Activated CD4-positive, alpha-beta T cell treated with anti-CD3 and anti-CD28 coated beads, Interleukin-10, Interleukin-2, amounts not matched to agents 100 ng/mL and 50 ng/mL, durations not matched to agents 16 hours and 8 hours (primary cell): ENCODE measurements around the gene C5orf58.
A peak's percentile ranks its signal among the peaks of the same experiment; 100 is the strongest.
"Not testable (repeated sequence)": the region's sequence is repeated elsewhere in the genome, so short reads cannot be mapped to it uniquely, and the experiment has no call there.

ENCODE experiments used
- DNase-seq: peaks from one replicate; pipeline ENCODE4 v3.0.0-alpha.2; 2020

C5orf58 gene

GRCh38 chr5:170225326-170226128, 7.3 kb upstream of the C5orf58 start:
- DNase-seq: peak; percentile 77

DNA sequence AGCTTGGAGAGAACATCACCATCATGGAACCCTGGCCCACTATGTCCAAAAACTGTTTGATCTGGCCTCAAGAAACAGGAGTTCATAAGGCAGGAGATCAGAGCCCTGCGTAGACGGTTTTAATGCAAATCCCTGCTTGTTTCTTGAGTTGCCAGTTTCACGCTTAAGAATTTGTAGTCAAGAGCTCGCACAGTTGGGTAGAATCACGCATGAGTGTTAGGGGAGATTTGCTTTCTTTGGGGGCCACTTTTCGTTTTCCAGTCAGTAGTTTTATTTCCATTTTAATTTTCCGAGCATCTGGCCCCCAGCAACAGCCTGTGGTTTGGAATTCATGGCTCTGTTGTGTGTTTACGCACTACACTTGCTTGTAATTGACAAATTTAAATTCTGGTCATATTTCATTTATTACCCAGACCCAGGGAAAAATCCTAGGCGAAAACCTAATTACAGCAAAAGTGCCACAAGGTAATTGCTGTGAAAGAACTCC, 6.6 kb upstream of the C5orf58 start:
- DNase-seq: no peak

DNA sequence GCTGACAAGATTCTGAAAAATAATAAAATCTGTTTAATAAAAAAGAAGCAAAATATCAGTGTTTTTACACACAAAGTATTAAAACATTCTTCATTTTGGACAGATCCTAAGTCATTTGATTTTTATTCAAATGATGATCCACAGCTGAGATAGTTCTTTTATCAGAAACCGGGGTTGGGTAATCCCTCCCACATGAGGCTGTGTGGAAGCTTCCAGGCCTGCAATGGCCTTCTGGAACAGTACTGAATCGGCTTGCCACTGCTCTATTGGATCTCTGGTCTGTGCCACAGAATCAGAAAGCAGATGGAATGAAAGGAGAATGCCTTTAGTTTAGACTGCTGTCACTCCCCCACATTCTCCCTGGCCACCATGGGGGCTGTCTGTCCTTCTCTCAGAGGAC, 6.1 kb upstream of the C5orf58 start:
- no peak for DNase-seq

DNA sequence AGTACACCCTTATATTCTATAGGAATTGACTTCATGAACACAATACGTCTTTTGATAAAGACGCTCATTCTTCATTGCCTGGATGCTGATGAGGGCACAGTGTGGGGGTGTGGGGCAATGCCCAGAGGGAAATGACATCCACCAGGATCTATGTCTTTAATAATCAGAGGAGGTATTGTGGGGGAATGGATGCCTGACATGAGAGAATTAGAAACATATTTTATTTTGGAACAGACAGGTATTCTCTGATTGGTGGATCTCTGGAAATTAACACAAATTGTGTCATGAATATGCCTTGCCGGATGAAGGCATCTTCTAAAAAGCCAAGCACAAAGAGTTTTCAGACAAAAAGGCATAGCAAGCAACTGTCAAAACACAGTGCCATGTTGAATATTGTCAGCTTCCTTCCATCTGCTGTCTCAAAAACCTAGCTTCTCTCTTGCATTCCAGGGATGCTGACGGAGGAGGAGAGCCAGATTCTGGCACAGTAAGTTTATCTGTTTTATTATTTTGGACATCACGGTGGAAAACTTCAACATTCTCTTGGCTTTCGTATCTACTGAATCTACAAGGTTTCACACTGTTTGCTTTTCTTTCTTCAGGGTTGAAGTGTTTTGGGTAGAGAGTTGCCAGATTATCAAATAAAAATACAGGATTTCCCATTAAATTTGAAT, 3.9 kb upstream of the C5orf58 start:
- no peak for DNase-seq

DNA sequence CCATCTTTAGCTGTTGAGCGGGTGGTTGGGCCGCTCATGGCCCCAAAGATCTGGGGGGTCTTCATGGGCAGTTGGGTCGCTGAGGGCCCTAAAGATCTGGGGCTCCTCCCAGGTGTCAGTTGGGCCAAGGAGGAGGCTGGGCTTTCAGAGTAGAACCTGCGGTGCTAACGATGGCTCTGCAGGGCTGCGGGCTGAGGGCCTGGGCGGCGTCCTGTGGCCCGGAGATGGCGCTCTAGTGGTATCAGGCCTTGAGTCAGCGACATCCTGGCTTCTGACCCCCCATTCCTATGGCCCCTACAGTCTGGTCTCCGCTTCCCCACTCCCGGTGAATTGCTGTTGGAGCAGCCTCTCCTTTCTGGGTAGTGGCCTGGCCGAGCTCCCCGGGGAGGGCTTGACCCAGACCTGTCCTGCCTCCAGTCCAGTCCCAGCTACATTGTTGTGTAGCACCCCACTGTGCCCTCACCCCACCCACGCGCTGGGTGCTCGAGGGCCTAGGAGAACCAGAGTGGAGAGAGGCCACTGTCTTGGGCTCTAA, 640 bp downstream of the C5orf58 start:
- DNase-seq: no peak

- no peak for DNase-seq
Measured at GRCh38 chr5:170235876-170236864, 3.4 kb downstream of the C5orf58 start.

DNA sequence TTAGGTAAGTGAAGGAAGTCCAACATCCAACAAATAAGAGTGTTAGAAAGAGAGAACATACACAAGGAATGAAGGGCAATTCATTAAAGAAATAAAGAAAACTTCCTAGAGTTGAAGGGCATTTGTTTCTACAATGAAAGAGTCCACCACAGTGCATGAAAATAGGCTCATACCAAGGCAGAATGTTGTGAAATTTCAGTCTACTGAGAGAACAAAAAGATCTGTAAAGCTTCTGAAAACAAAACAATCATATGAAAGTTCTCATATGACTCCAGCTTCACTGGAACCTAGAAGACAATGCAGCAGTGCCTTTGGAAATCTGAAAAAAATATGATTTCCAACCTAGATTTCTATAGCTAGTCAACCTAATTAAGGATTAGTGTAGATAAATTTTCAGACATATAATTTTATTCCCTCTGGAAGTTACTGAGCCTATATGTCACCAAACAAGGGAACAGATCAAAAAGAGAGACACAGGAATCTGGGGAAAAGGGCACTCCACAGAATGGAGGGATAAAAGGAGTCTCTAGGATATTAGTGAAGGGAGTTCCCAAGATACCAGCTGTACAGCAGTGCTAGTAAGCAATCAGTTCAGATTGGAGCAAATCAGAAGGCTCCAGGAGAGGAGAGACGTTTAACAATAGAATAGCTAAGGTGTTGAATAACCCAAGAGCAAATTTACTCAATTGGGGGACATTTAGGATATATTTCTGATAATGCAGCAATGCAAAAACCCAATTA, 5.8 kb downstream of the C5orf58 start:
- no peak for DNase-seq

DNA sequence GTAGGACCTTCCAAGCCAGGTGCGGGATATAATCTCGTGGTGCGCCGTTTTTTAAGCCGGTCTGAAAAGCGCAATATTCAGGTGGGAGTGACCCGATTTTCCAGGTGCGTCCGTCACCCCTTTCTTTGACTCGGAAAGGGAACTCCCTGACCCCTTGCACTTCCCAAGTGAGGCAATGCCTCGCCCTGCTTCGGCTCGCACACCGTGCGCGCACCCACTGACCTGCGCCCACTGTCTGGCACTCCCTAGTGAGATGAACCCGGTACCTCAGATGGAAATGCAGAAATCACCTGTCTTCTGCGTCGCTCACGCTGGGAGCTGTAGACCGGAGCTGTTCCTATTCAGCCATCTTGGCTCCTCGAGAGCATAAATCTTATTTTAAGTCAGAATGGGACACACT, 12.7 kb downstream of the C5orf58 start:
- not testable (repeated sequence) for DNase-seq

GRCh38 chr5:170246126-170246870, 13.5 kb downstream of the C5orf58 start:
- DNase-seq: no peak

DNA sequence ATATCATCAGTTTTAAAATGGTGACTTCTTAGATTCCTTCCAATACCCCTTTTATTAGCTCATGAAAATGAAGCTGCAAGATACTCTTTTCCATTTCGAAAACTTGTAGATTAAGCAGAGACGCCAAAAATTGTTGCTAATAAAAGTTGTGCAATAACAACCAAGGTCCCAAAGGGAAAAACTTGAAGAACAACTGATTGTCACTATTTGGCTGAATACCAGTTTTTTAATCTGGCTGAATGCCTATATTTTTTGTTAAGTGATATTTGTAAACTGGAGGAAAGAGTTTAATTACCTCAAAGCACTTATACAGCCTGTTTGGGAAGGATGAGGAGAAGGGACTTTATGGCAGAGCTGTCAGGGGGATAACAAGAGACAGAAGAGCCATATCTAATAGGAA, 14.6 kb downstream of the C5orf58 start:
- no peak for DNase-seq

- no peak for DNase-seq
Measured at GRCh38 chr5:170248172-170248930, 15.6 kb downstream of the C5orf58 start.

DNA sequence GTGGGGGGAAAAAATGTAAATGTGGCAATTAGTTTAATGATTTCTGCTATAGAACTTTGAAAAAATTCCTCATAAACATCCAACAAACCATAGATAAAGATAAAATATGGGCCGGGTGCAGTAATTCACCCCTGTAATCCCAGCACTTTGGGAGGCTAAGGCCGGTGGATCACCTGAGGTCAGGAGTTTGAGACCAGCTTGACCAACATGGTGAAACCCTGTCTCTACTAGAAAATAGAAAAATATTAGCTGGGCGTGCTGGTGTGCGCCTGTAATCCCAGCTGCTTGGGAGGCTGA, 16.1 kb downstream of the C5orf58 start:
- DNase-seq: not testable (repeated sequence)

DNA sequence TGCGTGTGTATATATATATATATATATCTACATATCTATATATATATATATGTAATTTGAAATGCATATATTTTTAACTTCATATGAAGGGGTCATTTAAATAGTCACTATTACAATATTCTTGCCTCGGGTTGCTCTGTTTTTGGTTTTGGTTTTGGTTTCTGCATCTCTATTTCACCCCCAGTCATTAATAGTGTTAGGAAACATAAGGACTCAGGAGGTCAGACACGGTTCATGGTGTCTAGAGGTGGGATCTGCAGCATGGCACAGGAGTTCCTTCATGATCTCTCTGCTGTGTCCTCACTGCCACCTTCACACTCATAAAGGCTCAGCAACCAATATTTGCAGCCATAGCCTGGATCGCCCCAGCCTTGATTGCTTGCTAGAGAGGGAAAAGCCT, 16.6 kb downstream of the C5orf58 start:
- DNase-seq: no peak

- no peak for DNase-seq
Measured at GRCh38 chr5:170250810-170251317, 18.1 kb downstream of the C5orf58 start.

GRCh38 chr5:170251462-170251861, 18.7 kb downstream of the C5orf58 start:
- no peak for DNase-seq

DNA sequence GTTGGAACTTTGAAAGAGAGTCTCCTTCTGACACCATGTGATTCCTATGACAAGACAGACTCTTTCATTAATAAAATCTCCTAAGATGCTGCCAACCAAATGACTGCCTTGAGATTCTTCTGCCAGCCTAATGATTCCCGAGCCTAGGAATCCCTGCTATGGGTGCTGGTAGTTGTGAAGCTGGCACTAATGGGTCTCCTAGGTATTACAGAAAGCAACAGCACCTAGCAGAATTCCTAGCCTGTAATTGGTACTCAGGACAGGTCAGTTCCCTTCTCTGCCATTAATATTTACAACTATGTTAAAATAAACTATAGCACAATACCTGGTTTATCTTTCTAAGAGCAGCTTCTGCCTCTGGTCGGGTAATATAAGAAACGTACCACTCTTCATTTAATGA, 19.3 kb downstream of the C5orf58 start:
- no peak for DNase-seq

DNA sequence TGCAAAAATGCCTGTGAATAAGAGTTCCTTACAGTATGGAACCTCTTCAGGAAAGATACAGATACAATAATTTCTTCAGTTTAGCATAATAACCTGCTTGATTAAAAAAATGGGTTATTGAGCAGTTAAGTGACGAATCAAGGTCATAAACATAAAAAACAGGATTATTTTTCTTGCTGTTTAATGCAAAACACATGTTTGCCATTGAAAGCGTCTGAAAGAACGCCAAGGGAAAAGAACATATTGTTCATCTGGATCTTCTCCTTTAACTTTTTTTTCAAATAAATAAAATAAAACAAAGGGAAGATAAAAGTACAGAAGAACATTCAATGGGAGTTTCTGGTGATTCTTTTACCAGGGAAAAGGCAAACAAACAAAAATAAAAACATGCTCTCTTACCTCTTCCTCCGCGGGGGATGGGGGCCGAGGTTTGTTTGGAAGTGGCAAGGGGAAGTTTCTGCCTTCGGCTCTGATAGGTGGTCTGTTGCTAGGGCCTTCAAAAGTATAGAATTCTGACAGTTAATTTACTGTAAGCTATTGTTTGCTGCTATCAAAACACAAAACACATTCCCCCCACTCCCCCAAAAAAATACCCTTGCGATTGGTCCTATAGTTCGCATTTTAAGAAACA, 20.1 kb downstream of the C5orf58 start:
- DNase-seq: no peak

GRCh38 chr5:170254056-170254455, 21.3 kb downstream of the C5orf58 start:
- DNase-seq: peak; percentile 82

- no peak for DNase-seq
Measured at GRCh38 chr5:170256571-170256970, 23.8 kb downstream of the C5orf58 start.

DNA sequence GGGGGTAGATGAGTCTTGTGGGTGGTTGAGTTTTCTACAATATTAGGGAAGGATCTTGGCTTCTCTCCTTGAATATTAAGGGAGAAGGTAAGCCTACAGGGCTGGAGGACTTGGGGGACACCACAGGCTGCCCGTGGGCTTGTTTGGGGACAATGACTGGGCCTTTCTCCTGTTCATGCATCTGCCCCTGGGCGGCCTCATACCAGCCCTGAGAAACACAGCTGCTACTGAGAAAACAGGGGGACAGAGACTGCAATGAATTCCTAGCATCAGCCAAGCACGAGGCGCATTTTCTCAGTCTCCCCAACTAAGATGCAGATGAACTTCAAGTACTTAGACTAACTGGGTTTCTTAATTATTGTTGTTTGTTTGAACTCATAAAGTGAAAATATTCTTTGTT, 24.6 kb downstream of the C5orf58 start:
- no peak for DNase-seq
